HG03342 (cell line): ENCODE data around the gene CREG2.
"Not testable (repeated sequence)": the region's sequence is repeated elsewhere in the genome, so short reads cannot be mapped to it uniquely, and the experiment has no call there.

Source experiments
- ATAC-seq: cut with Tn5 transposase; IDR thresholded peaks from one replicate; pipeline ENCODE4 v1.9.1; 2021; ENCODE audit warnings: mild to moderate bottlenecking, moderate library complexity; ENCODE audit not compliant: unreplicated experiment

The CREG2 gene

GRCh38 chr2:101375653-101376052 is 11.7 kb downstream of the CREG2 start:
- no peak for ATAC-seq

GRCh38 chr2:101374821-101375561 is 12.3 kb downstream of the CREG2 start:
- ATAC-seq = no peak

GRCh38 chr2:101372792-101373191 is 14.5 kb downstream of the CREG2 start:
- no peak for ATAC-seq

- ATAC-seq = no peak
Observed at GRCh38 chr2:101371636-101372035, 15.7 kb downstream of the CREG2 start.

GRCh38 chr2:101369100-101369499 is 18.2 kb downstream of the CREG2 start:
- ATAC-seq = no peak

GRCh38 chr2:101368376-101368775 is 18.9 kb downstream of the CREG2 start:
- ATAC-seq = no peak

GRCh38 chr2:101367508-101367907 is 19.8 kb downstream of the CREG2 start:
- ATAC-seq = no peak

- no peak for ATAC-seq
Observed at GRCh38 chr2:101364878-101365277, 22.4 kb downstream of the CREG2 start.

GRCh38 chr2:101362777-101363176 is 24.5 kb downstream of the CREG2 start:
- no peak for ATAC-seq

GRCh38 chr2:101362316-101362715 is 25.0 kb downstream of the CREG2 start:
- no peak for ATAC-seq

GRCh38 chr2:101361522-101361921 is 25.8 kb downstream of the CREG2 start:
- no peak for ATAC-seq

GRCh38 chr2:101361121-101361520 is 26.2 kb downstream of the CREG2 start:
- ATAC-seq = no peak

GRCh38 chr2:101360232-101360631 is 27.1 kb downstream of the CREG2 start:
- ATAC-seq = no peak

GRCh38 chr2:101359410-101359954 is 27.8 kb downstream of the CREG2 start:
- no peak for ATAC-seq

- ATAC-seq = no peak
Observed at GRCh38 chr2:101357376-101357775, 29.9 kb downstream of the CREG2 start.

- ATAC-seq = no peak
Observed at GRCh38 chr2:101356521-101356920, 30.8 kb downstream of the CREG2 start.

- ATAC-seq = no peak
Observed at GRCh38 chr2:101356055-101356454, 31.2 kb downstream of the CREG2 start.

GRCh38 chr2:101355401-101356054 is 31.8 kb downstream of the CREG2 start:
- no peak for ATAC-seq

GRCh38 chr2:101354420-101355311 is 32.6 kb downstream of the CREG2 start:
- ATAC-seq = no peak

- ATAC-seq = not testable (repeated sequence)
Observed at GRCh38 chr2:101352631-101353030, 34.7 kb downstream of the CREG2 start.

- ATAC-seq = no peak
Observed at GRCh38 chr2:101351207-101351606, 36.1 kb downstream of the CREG2 start.
